Mammary epithelial cell (primary cell): ENCODE data around the gene PARP12.

Experiments used
- EZH2 ChIP-seq: IDR thresholded peaks from 2 replicates; pipeline ENCODE4 v1.6.1; 2012; ENCODE audit warnings: low read length, inconsistent platforms, borderline replicate concordance
- TF ChIP-seq, protein P1 (sequence below), 2 donors: IDR thresholded peaks in 1 of 2; conservative IDR thresholded peaks in 1 of 2; 2 replicates each; pipeline ENCODE4 v1.5.1; 2011 to 2012; ENCODE audit warnings: inconsistent platforms in 2 of 2, low read length in 2 of 2, mild to moderate bottlenecking in 2 of 2, control low read depth in 1 of 2, low read depth in 1 of 2; ENCODE audit not compliant: insufficient read depth in 1 of 2; ENCODE audit errors: extremely low read depth in 1 of 2

DNA sequence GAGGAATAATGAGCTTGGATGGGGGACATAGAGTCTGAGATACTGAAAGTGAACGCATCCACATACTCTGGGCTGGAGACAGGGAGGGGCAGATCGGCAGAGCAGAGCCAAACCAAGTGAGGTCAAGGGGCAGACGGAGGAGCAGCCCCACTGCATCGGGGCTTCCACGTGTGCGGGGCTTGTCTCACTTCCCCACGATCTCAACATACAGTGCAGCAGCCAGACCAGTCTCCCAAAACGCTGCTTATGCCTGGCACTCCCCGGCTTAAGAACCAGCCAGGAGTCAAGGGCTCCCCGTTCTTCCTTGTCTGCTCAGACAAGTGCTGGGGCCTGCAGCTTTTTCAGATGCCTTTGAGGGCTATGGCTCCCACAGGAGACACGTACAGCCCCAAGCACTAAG is 43.6 kb downstream of the PARP12 start:
- TF ChIP-seq, protein P1, sequence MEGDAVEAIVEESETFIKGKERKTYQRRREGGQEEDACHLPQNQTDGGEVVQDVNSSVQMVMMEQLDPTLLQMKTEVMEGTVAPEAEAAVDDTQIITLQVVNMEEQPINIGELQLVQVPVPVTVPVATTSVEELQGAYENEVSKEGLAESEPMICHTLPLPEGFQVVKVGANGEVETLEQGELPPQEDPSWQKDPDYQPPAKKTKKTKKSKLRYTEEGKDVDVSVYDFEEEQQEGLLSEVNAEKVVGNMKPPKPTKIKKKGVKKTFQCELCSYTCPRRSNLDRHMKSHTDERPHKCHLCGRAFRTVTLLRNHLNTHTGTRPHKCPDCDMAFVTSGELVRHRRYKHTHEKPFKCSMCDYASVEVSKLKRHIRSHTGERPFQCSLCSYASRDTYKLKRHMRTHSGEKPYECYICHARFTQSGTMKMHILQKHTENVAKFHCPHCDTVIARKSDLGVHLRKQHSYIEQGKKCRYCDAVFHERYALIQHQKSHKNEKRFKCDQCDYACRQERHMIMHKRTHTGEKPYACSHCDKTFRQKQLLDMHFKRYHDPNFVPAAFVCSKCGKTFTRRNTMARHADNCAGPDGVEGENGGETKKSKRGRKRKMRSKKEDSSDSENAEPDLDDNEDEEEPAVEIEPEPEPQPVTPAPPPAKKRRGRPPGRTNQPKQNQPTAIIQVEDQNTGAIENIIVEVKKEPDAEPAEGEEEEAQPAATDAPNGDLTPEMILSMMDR (conservative IDR thresholded peaks at IDR 0.05 in 1 of 2, IDR thresholded peaks at IDR 0.05 in 1 of 2; ENCODE audit: extremely low read depth in 1 of 2, insufficient read depth in 1 of 2, low read depth in 1 of 2, low read length in 2 of 2) = no peak
- no peak for TF ChIP-seq EZH2
